ENCODE measurements around the gene WDPCP.
"Not testable (repeated sequence)": the region's sequence is repeated elsewhere in the genome, so short reads cannot be mapped to it uniquely, and the experiment has no call there.

GRCh38 chr2:63573726-63574345 is 14.4 kb downstream of the WDPCP start:
- not testable (repeated sequence) for TF ChIP-seq CTCF, MAX (IDR thresholded peaks at IDR 0.05; ENCODE audit: low read depth, low read length)

Data from NB4 (cell line).